SK-N-SH treated with all-trans-retinoic acid at 6 μM for 48 hours (cell line): ENCODE measurements around the gene SLC26A9.

Experiments
- ARNTL ChIP-seq: fragments of 450-650 bp; formaldehyde crosslinking; IDR thresholded peaks from 2 replicates; pipeline ENCODE4 v1.5.0; 2020; ENCODE audit warnings: low read depth, mild to moderate bottlenecking, moderate library complexity, borderline replicate concordance
- BACH2 ChIP-seq: fragments of 250-450 bp; sonication (Bioruptor Pico); IDR thresholded peaks from 2 replicates; pipeline ENCODE4 v1.9.0; 2021; ENCODE audit warnings: mild to moderate bottlenecking, borderline replicate concordance
- ESRRG ChIP-seq: fragments of 250-450 bp; sonication (Bioruptor Pico); IDR thresholded peaks from 2 replicates; pipeline ENCODE4 v1.6.1; 2021; ENCODE audit warnings: mild to moderate bottlenecking
- GLIS3 ChIP-seq: fragments of 250-450 bp; sonication (Bioruptor Pico); IDR thresholded peaks from 2 replicates; pipeline ENCODE4 v1.5.0; 2020; ENCODE audit warnings: mild to moderate bottlenecking, moderate library complexity
- RARB ChIP-seq: fragments of 250-450 bp; sonication (Bioruptor Pico); IDR thresholded peaks from 2 replicates; pipeline ENCODE4 v1.8.0; 2021; ENCODE audit warnings: mild to moderate bottlenecking, moderate library complexity
- ZC3H10 ChIP-seq: fragments of 250-450 bp; sonication (Bioruptor Pico); IDR thresholded peaks from 2 replicates; pipeline ENCODE4 v1.5.1; 2021; ENCODE audit warnings: mild to moderate bottlenecking, moderate library complexity
- ZFP3 ChIP-seq: fragments of 250-450 bp; sonication (Bioruptor Pico); IDR thresholded peaks from 2 replicates; pipeline ENCODE4 v1.5.0; 2020; ENCODE audit warnings: mild to moderate bottlenecking, moderate library complexity
- ZFP30 ChIP-seq: fragments of 450-650 bp; formaldehyde crosslinking; IDR thresholded peaks from 2 replicates; pipeline ENCODE4 v1.5.0; 2022; ENCODE audit warnings: mild to moderate bottlenecking, moderate library complexity
- TF ChIP-seq, protein P1 (sequence below): fragments of 250-450 bp; sonication (Bioruptor Pico); IDR thresholded peaks from 2 replicates; pipeline ENCODE4 v1.8.0; 2020; ENCODE audit warnings: mild to moderate bottlenecking, moderate library complexity, borderline replicate concordance
- TF ChIP-seq, protein P2 (sequence below): fragments of 250-450 bp; sonication (Bioruptor Pico); IDR thresholded peaks from 2 replicates; pipeline ENCODE4 v1.5.0; 2020; ENCODE audit warnings: mild to moderate bottlenecking, moderate library complexity
- TF ChIP-seq, protein P3 (sequence below): fragments of 250-450 bp; sonication (Bioruptor Pico); IDR thresholded peaks from 2 replicates; pipeline ENCODE4 v1.5.1; 2021; ENCODE audit warnings: mild to moderate bottlenecking, moderate library complexity

DNA sequence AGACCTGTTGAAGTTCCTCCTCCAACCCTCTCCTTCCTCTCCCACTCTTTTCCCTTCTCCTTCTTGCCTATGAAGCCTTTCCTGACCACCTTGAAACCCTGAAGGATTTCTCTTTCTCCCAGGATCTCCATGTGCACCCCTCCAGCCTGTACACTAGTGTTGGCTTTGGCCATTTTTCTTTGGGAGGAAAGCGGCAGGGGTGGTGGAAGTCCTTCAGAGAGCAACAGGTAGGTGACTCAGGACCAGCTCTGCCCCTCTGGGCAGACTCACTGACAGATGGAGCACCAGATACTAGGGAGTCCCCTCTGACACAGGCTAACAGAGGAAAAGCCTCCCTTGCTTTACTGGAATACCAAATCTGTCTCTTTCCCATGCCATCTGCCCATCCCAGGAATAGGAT, 4.6 kb downstream of the SLC26A9 start:
- TF ChIP-seq, protein P1, sequence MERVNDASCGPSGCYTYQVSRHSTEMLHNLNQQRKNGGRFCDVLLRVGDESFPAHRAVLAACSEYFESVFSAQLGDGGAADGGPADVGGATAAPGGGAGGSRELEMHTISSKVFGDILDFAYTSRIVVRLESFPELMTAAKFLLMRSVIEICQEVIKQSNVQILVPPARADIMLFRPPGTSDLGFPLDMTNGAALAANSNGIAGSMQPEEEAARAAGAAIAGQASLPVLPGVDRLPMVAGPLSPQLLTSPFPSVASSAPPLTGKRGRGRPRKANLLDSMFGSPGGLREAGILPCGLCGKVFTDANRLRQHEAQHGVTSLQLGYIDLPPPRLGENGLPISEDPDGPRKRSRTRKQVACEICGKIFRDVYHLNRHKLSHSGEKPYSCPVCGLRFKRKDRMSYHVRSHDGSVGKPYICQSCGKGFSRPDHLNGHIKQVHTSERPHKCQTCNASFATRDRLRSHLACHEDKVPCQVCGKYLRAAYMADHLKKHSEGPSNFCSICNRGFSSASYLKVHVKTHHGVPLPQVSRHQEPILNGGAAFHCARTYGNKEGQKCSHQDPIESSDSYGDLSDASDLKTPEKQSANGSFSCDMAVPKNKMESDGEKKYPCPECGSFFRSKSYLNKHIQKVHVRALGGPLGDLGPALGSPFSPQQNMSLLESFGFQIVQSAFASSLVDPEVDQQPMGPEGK (CRISPR knock-in tag) = no peak
- TF ChIP-seq ZFP3 (CRISPR knock-in tag) (no peak), RARB (no peak), GLIS3 (CRISPR knock-in tag) (no peak), ESRRG (CRISPR knock-in tag) (no peak), ZFP30 (CRISPR knock-in tag) (no peak), ARNTL (CRISPR knock-in tag) (no peak), BACH2 (CRISPR knock-in tag) (no peak), ZC3H10 (no peak)
- TF ChIP-seq, protein P2, sequence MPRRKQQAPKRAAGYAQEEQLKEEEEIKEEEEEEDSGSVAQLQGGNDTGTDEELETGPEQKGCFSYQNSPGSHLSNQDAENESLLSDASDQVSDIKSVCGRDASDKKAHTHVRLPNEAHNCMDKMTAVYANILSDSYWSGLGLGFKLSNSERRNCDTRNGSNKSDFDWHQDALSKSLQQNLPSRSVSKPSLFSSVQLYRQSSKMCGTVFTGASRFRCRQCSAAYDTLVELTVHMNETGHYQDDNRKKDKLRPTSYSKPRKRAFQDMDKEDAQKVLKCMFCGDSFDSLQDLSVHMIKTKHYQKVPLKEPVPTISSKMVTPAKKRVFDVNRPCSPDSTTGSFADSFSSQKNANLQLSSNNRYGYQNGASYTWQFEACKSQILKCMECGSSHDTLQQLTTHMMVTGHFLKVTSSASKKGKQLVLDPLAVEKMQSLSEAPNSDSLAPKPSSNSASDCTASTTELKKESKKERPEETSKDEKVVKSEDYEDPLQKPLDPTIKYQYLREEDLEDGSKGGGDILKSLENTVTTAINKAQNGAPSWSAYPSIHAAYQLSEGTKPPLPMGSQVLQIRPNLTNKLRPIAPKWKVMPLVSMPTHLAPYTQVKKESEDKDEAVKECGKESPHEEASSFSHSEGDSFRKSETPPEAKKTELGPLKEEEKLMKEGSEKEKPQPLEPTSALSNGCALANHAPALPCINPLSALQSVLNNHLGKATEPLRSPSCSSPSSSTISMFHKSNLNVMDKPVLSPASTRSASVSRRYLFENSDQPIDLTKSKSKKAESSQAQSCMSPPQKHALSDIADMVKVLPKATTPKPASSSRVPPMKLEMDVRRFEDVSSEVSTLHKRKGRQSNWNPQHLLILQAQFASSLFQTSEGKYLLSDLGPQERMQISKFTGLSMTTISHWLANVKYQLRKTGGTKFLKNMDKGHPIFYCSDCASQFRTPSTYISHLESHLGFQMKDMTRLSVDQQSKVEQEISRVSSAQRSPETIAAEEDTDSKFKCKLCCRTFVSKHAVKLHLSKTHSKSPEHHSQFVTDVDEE (CRISPR knock-in tag) = no peak
- TF ChIP-seq, protein P3, sequence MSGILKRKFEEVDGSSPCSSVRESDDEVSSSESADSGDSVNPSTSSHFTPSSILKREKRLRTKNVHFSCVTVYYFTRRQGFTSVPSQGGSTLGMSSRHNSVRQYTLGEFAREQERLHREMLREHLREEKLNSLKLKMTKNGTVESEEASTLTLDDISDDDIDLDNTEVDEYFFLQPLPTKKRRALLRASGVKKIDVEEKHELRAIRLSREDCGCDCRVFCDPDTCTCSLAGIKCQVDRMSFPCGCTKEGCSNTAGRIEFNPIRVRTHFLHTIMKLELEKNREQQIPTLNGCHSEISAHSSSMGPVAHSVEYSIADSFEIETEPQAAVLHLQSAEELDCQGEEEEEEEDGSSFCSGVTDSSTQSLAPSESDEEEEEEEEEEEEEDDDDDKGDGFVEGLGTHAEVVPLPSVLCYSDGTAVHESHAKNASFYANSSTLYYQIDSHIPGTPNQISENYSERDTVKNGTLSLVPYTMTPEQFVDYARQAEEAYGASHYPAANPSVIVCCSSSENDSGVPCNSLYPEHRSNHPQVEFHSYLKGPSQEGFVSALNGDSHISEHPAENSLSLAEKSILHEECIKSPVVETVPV = no peak
